ENCODE results near the gene IRAK4. TPM values are rescaled to one million over a fixed set of nuclear protein-coding genes. Genes with fewer than 3 reads are reported as not detected.
A peak's percentile ranks its signal among the peaks of the same experiment; 100 is the strongest.

Gene IRAK4
- 10 to 100 TPM; 11.5 to 13.1 (median 12.0) TPM for total RNA-seq (2021; fragmentation: NEBNext Ultra II Directional; extraction: Animal tissue kit (Norgen Biotek cat#: 25700))
- long read RNA-seq, partial matches to known transcripts, result 3 of 8 reads
- long read RNA-seq, other reads (novel, unspliced or antisense), result 5 of 8 reads

DNA sequence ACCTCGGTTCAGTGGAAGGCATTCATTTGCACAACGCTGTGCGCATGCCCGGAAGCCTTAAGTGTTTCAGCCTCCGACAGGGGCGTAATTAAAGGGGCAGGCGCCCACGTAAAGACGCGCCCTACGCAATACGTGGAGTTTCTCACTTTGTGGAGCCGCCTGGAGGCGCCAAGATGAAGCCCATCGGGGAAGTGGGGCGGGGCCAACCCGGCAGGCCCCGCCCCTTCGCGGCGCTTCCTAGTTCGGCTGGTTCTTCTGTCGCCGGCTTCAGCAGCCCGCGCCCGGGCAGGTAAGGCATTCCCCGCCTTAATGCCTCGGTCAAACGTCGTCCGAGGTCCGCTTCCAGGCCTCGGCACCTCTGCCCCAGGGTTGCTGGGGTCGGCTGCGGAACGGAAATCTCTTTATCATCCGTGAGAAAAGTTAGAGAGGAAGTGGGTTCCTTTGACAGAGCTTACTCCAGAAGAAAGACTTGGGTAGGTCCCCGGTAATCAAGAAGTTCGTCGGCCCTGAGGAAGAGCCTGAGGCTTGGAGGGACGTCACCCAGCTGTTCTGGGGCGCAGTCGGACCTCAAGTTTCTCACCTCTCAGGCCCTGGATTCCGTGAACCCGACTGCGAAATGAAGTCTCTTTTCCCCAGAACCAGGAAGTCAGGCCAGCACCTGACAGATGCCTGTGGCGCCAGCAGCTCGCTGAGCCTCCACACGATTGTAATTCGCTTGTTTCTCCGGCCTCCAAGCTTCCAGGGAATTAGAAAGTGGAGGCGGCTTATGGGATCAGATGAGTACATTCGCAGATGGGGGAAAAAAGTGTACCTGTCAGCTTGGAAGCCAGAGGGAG is at the start of gene IRAK4, which contains the start of gene PUS7L:
Gene IRAK4, plus strand, starts transcription at position 224 of the 836 bp plus-strand sequence. CDS start 9,161 bp downstream, outside the sequence.
Gene PUS7L, minus strand, starts transcription at position 63 of the 836 bp plus-strand sequence. CDS start 3,545 bp downstream, outside the sequence.
- TF ChIP-seq, protein P1, sequence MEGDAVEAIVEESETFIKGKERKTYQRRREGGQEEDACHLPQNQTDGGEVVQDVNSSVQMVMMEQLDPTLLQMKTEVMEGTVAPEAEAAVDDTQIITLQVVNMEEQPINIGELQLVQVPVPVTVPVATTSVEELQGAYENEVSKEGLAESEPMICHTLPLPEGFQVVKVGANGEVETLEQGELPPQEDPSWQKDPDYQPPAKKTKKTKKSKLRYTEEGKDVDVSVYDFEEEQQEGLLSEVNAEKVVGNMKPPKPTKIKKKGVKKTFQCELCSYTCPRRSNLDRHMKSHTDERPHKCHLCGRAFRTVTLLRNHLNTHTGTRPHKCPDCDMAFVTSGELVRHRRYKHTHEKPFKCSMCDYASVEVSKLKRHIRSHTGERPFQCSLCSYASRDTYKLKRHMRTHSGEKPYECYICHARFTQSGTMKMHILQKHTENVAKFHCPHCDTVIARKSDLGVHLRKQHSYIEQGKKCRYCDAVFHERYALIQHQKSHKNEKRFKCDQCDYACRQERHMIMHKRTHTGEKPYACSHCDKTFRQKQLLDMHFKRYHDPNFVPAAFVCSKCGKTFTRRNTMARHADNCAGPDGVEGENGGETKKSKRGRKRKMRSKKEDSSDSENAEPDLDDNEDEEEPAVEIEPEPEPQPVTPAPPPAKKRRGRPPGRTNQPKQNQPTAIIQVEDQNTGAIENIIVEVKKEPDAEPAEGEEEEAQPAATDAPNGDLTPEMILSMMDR (IDR thresholded peaks at IDR 0.05), result peak; percentile 60
- Mint-ChIP-seq H3K4me3 (peak within 1 kb of the TSS; percentile 87), H3K4me1 (ENCODE audit: low read depth) (peaks cover 51% of the 10 kb centered on the region), H3K9me3 (no peaks in the 10 kb centered on the region), H3K27ac (peak within 1 kb of the TSS; percentile 94), H3K27me3 (ENCODE audit: insufficient read depth) (no peaks in the 10 kb centered on the region), H3K36me3 (ENCODE audit: low read depth) (peaks cover 28% of the 10 kb centered on the region)
- peak; percentile 92 for DNase-seq

DNA sequence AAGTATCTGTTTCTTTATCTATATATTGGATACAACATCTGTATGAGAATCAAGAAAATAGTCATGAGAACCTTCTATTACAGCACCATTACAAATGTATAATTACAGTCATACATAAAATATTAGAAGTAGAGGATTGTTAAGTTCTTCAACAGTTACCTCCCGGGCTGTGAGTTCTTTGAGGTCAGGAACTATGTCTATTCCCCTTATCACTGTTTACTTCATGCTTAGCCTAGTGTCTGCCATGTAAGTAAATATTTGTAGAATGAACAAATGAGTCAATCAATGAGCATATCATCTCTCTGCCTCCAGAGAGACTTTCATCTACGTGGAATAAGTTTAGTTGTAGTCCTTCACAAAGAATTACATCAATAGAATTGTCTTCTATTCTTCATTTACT is 47.4 kb upstream of the IRAK4 start:
- Mint-ChIP-seq H3K27ac (no peak overlapping the region), H3K27me3 (ENCODE audit: insufficient read depth) (peaks cover 4% of the 10 kb centered on the region), H3K4me1 (ENCODE audit: low read depth) (no peaks in the 10 kb centered on the region), H3K36me3 (ENCODE audit: low read depth) (no peaks in the 10 kb centered on the region), H3K4me3 (no peak overlapping the region), H3K9me3 (peaks cover 4% of the 10 kb centered on the region; the same call in 1 of the 2 replicates)
- DNase-seq, result no peak
- TF ChIP-seq, protein P1 (IDR thresholded peaks at IDR 0.05), result no peak

DNA sequence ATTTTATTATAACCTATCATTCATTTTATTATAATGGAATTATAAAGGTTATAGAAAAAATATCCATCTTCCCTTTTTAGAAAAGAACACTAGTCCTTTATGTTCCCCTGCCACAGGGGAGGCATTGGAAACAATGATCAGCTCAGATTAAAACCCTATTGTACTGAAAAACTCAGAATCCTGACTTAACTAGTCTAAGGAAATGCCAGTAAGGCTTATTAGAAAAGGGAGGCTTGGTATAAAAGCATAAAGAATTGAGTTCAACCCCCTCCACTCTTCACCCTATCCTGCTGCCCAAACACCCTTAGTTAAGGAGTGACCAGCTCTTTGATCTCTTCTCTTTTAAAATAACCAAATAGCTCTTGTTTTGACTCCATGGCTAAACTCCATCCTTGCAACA is 36.1 kb upstream of the IRAK4 start:
- H3K36me3 Mint-ChIP-seq (ENCODE audit: low read depth), result 0 out of 2 replicates have a peak, but pooled peaks cover 5% of the 10 kb centered on the region
- H3K4me1 Mint-ChIP-seq (ENCODE audit: low read depth), result peaks cover 8% of the 10 kb centered on the region; the same call in 1 of the 2 replicates
- no peak overlapping the region for H3K4me3 Mint-ChIP-seq
- DNase-seq, result no peak
- H3K27me3 Mint-ChIP-seq (ENCODE audit: insufficient read depth), result no peaks in the 10 kb centered on the region
- TF ChIP-seq, protein P1 (IDR thresholded peaks at IDR 0.05), result no peak
- H3K9me3 Mint-ChIP-seq, result no peaks in the 10 kb centered on the region
- H3K27ac Mint-ChIP-seq, result no peak overlapping the region

DNA sequence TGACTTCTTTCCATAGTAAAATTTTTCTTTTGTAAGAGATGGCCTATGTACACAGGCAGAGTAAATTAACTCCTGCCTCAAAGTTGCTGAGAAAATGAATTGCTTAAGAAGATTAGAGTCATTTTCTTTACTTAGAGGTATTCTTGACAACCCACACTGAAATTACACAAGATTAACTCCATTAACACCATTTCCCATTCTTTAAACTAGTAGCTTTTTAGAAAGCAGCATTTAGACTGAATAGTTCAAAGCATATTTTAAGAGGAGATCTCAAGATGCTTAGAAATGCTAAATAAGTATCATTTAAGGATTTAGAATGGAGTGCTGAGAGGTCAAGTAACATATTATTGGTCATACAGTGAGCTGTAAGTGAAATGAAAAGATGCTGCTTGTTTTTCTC is 35.6 kb upstream of the IRAK4 start:
- DNase-seq, result no peak

DNA sequence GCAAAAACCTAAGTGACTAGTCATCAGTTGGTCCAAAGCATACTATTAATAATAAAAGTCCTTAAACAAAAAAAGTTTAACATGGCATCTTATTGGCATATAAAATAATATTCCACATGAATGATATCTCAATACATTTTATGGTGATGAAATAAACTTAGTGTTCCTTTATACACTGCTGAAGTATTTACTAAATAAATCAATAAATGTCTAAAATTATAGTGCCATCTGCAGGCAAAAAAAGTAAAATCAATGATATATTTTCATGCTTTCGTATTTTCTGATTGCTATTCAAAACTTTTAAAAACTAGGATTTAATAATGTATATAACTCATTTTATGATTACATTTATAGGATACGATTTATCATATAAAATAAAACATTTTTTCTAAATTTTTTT is 30.6 kb upstream of the IRAK4 start:
- Mint-ChIP-seq H3K27me3 (ENCODE audit: insufficient read depth) (no peaks in the 10 kb centered on the region; the same call in 1 of the 2 replicates), H3K9me3 (no peaks in the 10 kb centered on the region), H3K4me3 (no peak overlapping the region), H3K4me1 (ENCODE audit: low read depth) (peaks cover 11% of the 10 kb centered on the region; the same call in 1 of the 2 replicates), H3K36me3 (ENCODE audit: low read depth) (0 out of 2 replicates have a peak, but pooled peaks cover 5% of the 10 kb centered on the region), H3K27ac (no peak overlapping the region)
- no peak for DNase-seq
- TF ChIP-seq, protein P1 (IDR thresholded peaks at IDR 0.05), result peak; percentile 76

More for the DNA sequence above, 35.6 kb upstream of the IRAK4 start:
- Mint-ChIP-seq H3K36me3 (ENCODE audit: low read depth) (0 out of 2 replicates have a peak, but pooled peaks cover 5% of the 10 kb centered on the region), H3K27ac (no peak overlapping the region), H3K27me3 (ENCODE audit: insufficient read depth) (no peaks in the 10 kb centered on the region), H3K9me3 (no peaks in the 10 kb centered on the region), H3K4me3 (no peak overlapping the region), H3K4me1 (ENCODE audit: low read depth) (peaks cover 11% of the 10 kb centered on the region; the same call in 1 of the 2 replicates)
- TF ChIP-seq, protein P1 (IDR thresholded peaks at IDR 0.05), result no peak
